NCI-H187 treated with DMSO at 0.1 percent for 48 hours (cell line): ENCODE data around the gene ATXN7.

Experiments used
- DNase-seq: peaks from one replicate; lab custom pipeline; 2025; lab: John Stamatoyannopoulos, UW

ATXN7 gene

DNA sequence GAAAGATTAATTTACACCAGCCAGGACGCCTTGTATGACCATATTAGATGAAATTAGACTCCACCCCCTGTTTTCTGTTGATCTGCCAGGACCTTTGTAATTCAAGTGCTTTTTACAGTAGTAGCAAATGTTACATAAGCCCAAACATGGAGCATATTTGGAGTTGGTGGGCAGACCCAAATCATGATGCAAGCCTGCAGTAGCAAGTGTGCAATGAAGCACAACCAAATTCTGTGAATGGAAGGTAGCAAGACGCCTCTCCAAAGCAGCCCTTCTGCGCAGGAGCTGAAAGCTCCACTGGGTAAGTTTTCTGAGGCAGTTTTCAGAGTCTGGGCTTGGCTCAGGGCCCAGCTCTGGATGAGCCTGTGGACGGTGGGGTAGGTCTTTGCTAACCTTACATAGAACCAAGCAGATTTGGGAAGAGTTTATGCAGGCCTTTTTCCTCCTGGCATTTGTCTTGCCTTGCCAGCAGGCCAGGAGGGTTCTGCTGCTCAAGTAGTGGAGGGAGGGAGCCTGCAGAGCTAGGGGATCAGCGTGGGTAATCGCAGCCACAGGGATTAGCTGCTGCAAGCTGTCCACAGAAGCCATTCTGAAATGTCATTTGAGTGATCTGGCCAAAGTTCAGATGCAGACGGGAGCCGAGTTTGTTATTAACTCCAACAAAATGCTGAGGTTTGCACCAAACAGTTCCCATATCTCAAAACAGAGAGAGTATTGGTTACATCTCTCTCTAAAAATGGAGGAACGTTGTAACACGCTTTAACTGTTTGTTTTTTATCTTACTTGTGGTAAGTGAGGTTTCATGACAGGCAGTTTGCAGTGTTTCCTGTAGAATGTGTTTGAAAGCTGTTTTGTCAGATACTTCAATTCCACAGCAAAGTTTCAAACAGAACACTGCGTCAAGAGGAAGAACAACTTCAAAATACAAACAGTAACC is 104.3 kb downstream of the ATXN7 start:
- no peak for DNase-seq

DNA sequence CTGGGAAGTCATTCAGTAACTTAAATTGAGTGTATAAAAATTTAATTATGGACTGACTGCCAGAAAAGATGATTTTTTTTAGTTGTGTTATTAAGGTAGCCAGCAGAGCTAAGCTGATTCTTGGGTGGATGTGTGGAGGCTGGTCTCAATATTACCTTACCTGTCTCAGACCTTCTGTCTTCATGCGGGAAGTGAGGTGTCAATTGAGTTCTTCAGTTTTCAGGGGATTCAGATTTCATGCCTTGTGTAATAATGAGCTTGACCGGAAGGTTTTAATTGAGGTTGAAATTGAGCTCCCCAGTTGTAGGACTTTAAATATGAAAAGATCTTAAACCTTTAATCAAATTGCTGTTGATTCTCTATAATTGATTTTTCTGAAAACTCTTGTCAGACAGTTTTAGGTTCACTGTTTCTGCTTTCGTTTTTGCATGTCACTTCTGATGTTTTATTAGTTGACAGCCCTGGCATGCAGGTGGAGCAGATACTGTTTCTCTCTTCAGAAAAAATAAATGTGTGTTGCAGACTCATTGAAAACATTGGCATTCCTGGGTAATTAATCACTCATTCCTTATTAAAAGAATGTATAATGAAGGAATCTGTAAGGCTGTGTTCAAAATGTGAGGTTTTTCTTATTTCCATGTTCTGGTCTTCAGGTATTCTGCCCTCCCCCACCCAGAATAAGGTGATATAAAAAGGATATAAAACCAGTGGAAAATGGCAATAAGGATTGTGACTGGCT is 105.1 kb downstream of the ATXN7 start:
- DNase-seq: no peak

DNA sequence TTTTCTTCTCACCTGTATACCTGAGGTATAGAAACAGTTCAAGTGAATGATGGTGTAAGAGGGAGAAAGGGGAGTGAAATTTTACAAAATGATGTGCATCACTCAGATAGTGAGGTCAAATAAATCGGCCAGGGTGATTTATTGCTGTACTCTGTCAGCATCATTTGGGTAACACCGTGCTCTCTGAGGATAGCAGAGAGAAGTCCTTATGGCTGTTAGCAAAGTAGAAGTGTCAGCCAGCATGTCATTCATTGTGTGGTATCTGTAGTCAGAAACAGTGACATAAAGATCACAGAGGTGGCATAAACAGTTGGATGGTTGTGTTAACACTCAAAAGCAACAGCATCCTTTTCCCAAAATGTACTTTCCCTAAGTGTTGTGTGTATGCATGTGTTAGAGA is 106.2 kb downstream of the ATXN7 start:
- no peak for DNase-seq

DNA sequence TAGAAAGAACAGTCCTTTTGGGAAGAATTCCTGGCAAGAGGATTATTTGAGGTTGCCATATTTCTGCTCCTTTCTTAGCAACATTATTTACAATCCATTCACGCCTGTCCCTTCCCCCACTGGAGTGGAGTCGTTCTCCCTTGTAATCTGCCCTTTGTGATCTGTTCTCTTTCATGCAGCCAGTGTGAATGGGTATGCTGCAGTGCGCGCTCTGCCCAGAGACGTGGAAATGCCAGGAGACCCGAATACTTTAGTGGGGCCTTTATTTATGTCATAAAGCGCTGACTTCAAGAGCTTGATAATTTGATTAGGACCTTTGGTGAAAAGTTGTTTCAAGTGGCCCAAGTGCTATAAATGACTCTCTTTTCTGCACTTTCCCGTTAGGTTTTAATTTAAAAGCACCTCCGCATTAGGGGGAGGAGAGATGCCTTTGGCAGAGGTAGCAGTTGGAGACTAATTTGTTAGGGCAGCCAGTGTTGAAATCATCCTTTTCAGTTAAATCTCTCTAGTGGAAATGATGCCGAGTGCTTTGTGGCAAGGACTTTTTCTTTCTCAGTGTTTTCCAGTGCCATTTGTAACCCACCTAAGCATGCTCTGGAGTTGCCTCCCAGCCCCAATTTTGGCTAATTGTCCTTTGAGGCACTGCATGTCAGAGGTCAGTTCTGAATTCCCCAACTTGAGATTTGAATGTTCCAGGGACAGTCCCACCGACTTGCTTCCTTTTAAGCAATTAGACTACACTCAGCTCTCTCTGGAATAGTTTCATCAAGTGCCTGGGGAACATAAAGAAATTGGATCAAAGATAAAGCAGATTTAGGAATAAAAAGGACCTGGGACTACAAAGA is 107.2 kb downstream of the ATXN7 start:
- no peak for DNase-seq

DNA sequence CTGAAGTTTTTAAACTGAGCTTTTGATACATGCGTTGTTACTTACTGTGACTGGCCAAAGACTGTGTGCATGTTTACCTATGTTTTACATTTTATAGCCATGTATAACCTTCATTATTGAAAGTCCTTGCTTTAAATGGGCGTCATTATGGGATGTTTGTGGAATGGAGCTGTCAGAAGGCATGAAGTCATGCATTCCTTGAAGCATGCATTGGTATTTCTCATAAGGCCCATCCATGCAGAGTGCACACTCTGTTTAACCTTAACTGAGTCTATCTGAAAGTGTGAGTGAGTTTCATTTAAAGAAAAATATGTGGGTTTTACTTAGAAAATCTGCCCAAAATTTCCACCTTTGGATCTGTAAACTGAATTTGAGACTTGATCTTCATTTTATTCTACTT is 108.5 kb downstream of the ATXN7 start:
- DNase-seq: no peak

DNA sequence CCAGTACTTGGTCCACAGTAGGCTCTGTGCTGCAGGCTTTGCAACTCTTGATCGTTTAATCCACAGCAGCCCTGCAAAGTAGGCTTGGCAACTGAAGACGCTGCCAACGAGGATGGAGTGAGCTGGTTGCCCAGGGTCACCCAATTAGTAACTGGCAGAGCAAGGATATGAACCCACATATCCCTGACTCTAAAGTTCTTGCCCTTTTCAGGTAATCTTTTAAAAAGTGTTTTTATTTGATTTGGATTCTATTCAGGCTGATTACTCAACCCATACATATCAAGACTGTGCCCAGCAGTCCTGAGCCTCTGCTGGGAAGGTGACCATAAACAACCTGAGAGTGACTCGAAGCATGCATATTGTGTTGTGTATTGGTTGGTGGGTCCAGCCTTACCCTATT is 109.3 kb downstream of the ATXN7 start:
- no peak for DNase-seq

DNA sequence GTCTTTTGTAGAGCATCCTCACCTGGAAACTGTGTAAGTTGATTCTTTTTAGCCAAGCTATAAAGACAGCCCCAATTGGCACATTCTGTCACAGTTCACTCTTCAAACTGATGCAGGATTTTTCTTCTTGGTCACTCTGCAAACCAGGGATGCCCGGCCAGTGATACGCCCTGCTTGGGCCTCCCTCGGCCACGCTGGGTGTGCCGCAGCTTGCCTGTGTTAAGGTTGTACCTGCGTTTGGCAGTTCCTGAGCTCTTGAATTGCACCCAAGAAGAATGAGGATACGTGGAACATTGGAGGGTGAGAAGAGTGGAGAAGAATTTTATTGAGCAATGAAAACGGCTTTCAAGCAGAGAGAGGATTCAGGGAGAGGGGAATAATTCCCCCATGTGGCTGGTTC is 109.7 kb downstream of the ATXN7 start:
- DNase-seq: no peak

DNA sequence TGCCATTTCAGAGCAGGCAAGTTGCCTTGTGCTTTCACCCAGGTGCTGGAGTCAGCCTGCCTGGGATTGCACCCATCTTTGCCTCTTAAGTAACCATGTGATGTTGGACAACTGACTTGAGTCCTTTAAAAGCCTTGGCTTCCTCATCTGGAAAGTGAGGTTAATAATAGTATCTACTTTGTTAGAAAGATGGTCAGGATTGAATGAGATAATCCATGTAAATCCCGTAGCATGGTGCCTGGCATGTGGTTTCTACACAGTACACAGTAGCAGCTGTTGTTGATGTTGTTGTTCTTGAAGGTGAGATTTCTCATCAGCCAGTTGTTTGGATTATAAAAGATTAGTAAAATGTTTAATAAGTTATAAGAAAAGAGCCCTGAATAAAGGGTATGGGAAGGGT is 110.8 kb downstream of the ATXN7 start:
- DNase-seq: no peak

DNA sequence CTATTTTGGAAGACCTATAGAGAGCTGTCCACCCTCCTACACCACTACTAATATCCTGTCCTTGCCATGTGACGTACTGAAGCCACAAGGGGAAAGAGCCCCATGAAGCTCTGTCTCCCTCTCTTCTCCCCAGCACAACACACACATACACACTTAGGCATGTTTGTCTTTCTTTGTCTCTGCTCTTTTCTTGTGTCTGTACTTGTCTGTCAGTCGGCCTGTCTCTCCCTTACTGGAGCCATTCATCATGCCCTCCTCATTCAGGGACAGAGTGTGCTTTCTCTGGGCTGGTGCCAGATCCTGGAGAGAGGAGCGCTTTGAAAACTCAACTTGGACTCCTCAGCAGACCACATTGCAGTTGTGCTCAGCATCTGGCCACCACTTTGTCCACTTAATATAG is 112.1 kb downstream of the ATXN7 start:
- DNase-seq: no peak

DNA sequence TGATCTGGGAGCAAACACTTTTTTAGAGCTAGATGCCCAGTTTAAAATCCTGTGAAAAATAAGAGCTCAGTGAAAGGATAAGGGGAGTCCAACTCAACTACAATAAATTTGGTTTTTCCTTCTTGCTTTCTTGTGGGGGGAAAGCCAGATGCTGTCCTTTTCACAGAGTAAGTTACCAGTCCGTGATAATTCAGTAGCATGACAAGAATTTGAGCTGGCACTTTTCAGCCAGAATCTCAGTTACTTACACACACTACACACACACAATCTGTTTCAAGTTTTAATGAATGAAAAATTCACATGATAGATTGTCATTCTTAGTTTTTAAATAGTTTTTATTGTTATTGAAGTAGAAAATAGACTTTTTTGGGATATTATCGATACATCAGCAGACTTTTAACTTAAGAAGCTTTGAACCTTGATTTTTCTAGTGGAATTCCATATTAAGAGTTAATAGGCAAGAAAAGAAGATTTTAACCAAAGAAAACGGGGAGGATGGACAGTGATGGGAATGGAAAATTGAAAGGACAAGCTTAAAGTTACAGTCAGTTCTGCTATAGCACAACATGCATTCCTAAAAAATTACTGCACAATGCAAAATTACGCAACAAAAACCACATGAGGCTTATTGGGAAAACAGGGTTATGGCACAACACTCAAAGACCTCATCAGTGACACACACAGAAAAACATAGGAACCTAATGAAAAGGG is 112.6 kb downstream of the ATXN7 start:
- no peak for DNase-seq

DNA sequence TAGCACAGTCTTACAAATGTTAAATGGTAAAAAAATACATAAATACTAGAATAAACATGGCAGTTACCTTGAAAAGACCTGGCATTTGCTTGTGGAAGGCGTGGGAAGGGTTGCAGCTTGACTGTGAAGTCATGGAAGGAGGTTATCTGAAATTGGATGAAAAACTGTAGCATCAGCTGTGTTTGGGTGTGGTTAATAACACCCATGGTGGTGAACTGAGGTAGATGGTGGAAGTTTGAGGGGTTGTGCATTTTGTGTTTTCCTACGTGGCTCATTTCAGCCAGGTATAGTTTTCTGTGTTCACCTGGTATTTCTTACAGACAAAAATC is 113.2 kb downstream of the ATXN7 start:
- no peak for DNase-seq

DNA sequence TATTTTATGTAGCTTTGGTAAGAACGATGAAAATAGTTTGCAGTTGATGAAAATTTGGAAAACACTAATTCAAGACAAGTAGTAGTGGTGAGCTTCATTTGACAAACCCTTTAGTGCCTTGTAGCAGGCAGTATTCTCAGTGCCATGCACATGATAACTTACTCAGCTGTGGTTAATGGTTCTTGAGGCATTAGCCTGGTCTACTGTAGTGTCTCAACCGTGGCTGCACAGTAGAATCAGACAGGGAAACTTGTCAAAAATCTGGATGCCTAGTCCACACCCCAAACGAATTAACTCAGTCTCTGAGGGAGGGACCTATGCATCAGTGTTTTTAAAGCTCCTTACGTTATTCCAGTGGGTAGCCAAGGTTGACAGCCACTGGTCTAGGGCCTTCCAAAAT is 114.2 kb downstream of the ATXN7 start:
- DNase-seq: no peak

DNA sequence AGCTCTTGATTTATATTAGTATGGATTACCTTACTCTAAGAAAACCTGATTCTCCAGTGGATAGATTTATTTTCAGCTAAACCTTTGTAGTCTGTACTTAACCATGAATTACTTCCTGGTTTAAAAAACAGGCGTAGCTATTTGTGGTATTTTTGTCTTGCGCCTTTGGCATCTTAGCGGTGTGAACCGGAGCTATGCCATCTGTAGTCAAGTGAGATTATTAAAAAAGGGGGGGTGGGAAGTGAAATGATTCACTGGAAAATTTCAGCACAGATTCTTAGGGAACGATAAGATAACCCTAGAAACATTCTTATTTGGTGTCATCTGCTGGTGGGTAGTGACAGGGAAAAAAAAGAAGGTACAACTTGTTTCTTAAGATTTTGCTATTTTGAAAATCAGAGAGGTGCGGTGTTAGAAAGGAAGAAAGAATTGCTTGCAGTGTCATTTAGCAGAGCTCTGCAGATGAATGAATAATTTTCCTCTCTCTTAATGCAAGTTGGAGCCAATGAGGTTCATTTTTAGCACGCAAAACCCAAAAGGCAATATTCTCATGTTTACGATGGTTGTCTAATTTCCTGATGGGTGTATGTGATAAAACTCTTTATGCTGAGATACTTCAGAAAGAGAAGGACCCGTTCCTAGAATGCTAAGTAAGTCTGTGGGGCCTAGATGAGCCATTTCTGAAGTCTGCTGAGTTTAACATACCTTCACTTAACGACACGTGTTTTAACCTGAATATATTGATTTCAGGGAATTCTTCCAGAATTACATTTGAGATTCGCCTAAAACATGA is 115.6 kb downstream of the ATXN7 start:
- no peak for DNase-seq

DNA sequence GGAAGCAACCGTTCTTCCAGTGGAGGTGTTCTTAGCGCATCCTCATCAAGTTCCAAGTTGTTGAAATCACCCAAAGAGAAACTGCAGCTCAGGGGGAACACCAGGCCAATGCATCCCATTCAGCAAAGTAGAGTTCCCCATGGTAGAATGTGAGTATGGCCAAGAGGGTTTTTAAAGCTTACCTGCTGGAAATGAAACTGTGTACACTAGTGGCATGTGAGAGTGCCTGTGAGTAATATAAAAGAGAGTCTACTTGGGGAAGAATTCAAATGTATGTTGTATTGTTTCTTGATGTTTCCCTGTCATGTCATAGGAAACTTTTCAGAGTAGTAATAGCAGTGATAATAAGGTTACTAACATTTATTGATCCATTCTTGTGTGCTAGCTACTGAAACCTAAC is 116.4 kb downstream of the ATXN7 start:
- DNase-seq: no peak

DNA sequence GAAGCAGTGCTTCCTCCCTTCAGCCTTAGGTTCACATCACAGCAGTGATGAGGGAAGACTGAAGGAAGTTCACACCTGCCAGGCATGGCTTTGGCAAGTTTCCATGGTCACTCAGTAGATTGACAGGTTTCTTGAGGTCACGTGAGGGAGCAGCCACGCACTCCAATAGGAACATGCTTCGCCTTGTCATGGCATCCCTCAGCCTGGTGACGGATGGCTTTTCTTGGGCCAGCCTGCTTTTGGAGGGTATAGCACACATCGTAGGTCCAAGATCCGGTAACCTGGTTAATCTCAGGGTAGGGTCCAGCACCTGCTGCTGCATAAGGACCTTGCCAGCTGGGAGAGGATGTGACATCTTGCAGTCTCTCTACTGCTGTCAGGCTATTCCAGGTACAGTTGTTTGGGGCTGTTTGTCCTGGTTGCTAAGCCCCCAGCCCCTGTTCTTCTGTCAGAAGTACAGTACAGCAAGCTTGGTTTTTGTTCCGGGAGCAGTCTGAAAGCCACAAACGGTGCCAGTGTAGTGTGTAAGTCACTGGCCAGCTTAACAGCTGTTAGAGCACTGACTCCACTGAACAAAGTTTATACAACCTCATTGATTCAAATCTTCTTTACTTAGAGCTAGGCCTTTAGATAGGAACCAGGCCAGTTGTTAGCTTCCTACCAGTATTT is 117.3 kb downstream of the ATXN7 start:
- no peak for DNase-seq

DNA sequence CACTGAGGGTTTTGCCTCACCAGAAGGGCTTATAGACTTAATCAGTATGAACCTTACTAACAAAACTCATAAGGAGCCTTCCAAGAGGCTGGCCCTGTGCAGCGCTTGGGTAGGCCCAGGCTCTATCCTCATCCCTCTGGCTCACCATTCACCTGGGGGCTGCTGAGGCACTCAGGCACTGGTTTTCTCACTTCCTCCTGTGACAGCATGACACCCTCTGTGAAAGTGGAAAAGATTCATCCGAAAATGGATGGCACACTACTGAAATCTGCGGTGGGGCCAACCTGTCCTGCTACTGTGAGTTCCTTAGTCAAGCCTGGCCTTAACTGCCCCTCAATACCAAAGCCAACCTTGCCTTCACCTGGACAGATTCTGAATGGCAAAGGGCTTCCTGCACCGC is 118.3 kb downstream of the ATXN7 start:
- no peak for DNase-seq

DNA sequence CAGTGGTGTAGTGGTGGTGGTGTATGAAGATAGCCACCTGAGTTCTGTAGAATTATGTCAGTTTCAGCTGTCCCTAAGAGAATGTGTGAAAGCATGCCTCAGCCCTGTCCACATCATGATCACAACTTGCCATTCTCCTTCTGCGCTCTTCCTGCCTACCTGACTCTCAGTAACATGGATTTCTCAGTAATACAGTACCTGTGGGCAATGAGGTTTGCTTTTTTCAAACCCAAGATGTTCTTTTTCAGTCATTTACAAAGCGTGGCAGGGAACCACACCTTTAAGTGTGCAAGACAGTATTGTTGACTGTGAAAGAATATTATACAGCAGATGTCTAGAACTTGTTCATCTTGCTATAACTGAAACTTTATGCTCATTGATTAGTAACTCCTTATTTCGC is 120.7 kb downstream of the ATXN7 start:
- no peak for DNase-seq

DNA sequence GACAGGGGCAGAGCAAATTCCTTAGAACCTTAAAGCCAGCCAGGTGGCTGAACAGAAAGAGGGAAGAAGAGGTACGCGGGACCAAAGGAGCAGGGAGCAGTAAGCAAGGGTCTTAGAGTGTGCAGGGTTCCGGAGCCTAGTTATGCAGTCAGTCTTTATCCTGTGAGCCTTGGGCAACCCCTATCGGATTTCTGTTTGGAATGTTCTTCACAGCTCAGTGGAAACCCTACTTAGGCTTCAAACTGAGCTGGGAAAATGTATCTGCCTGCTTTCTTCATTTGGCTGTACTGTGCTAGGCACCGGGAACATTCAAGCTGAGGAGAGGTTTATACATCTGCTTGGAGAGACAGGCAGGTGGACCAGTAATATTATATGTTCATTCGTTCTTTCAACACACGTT is 122.5 kb downstream of the ATXN7 start:
- DNase-seq: no peak

DNA sequence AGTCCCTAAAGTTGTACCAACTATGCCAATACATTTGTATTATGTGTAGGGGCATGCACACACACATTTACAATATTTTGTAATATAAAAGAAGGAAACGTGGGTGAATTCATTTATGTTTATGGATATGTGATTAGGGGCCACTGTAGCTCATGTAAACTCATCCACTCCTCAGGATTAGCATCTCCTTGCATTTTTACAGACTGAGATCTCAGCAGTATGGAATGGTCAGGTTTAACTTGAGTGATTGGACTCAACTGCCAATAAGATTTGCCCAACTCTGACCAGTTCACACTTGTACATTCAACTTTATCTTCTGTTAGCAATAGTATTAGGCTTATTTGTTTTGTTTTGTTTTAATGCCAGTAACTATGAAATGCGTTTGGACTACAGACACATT is 123.2 kb downstream of the ATXN7 start:
- no peak for DNase-seq

DNA sequence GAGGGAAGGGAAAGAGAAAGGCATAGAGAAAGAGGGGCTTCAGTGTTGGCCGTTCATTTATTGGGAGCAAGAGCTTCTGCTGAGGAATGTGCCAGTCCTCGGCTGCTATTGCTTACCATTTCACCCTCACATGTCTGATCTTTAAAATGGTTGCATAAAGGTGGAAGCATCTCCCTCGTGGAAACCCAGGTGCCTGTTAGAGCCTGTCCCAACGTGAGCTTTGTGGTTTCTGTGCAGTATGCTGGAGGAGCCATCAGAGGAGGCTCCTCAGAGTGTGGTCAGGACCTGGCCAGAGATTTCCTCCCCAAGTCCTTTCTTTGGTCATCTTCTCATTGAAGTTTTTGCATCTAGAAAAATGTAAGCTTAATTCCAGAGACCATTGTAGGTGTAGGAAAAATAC is 125.3 kb downstream of the ATXN7 start:
- DNase-seq: no peak

DNA sequence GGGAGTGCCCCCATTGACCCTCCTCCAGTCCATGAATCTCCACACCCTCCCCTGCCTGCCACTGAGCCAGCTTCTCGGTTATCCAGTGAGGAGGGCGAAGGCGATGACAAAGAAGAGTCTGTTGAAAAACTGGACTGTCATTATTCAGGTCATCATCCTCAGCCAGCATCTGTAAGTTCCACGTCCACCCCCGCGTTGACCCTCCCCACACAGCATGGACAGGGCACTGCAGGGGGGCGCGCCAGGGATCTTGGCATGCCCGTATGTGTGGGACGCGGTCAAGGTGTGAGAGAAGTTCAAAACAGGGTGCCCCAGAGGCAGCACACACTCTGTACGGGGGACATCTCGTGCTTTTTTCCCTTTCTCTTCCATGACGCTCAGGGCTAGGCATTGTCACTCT is 126.5 kb downstream of the ATXN7 start:
- no peak for DNase-seq
